Measurements from ENCODE around the gene NFE2L2. TPM values are rescaled to one million over a fixed set of nuclear protein-coding genes. Genes with fewer than 3 reads are reported as not detected.
"Not testable (repeated sequence)": the region's sequence is repeated elsewhere in the genome, so short reads cannot be mapped to it uniquely, and the experiment has no call there.

NFE2L2 gene
- total and polyA plus RNA-seq, 2 experiments from 2014 or later, result 77.4 to 123 TPM

DNA sequence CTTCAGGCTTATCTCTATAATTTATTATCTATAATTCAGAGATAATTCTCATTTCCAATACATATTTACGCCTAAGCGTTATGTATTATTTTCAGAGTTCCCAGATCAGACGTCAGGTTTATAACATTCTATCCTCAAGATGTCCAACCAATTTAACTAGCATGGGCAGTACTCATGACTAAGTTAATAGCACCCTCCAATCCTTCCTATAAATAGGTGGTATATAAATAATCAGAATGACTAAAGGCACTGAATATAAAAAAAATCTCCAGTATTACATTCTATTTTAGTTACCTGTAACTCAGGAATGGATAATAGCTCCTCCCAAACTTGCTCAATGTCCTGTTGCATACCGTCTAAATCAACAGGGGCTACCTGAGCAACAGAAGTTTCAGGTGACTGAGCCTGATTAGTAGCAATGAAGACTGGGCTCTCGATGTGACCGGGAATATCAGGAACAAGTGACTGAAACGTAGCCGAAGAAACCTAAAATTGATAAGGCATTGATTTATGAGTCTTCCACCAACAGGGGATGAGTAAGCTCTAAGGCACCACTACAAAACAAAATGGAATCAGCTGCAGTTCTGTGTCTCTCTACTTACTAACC, 32.3 kb downstream of the NFE2L2 start:
- Histone ChIP-seq H2AFZ (no peak overlapping the region), H3K27ac (no peak overlapping the region), H3F3A (ENCODE audit: insufficient read depth) (peaks cover 75% of the 10 kb centered on the region), H3K4me1 (ENCODE audit: insufficient read depth) (no peaks in the 10 kb centered on the region), H3K36me3 (ENCODE audit: low read depth) (peaks cover 60% of the 10 kb centered on the region), H3K9ac (no peak overlapping the region), H3K4me2 (ENCODE audit: unreplicated experiment) (no peak overlapping the region), H3K4me3 (no peak overlapping the region), H4K20me1 (ENCODE audit: insufficient read depth) (peaks cover 6% of the 10 kb centered on the region; the same call in 1 of the 2 replicates), H3K9me2 (ENCODE audit: insufficient read depth) (no peaks in the 10 kb centered on the region), H3K27me3 (replicated peaks; ENCODE audit: insufficient read depth) (no peaks in the 10 kb centered on the region), H3K79me2 (ENCODE audit: insufficient read depth) (peaks cover 94% of the 10 kb centered on the region), H3K9me3 (ENCODE audit: low read depth) (no peaks in the 10 kb centered on the region)
- whole genome bisulfite sequencing, 2 experiments (ENCODE audit: low coverage in 1 of 2, low lambda C conversion rate in 2 of 2, missing lambda C conversion rate in 2 of 2), result 87 to 90% methylated on average over 8 of the region's 8 CpGs
- in situ Hi-C loops (cut with MboI), result no loop called here
- DNase-seq, result no peak
- no peak for TF ChIP-seq EZH2 (IDR thresholded peaks at IDR 0.05; ENCODE audit: insufficient read depth, poor library complexity, severe bottlenecking)
- TF ChIP-seq EZH2phosphoT487 (IDR thresholded peaks at IDR 0.05; ENCODE audit: insufficient read depth, low read depth), result no peak

DNA sequence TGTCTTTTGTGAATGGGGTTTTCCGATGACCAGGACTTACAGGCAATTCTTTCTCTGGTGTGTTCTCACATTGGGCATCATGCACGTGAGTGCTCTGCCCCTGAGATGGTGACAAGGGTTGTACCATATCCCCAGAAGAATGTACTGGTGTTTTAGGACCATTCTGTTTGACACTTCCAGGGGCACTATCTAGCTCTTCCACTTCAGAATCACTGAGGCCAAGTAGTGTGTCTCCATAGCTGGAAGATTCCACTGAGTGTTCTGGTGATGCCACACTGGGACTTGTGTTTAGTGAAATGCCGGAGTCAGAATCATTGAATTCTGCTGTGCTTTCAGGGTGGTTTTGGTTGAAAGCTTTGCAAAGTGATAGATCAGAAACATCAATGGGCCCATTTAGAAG, 33.3 kb downstream of the NFE2L2 start:
- no peak for TF ChIP-seq EZH2phosphoT487 (IDR thresholded peaks at IDR 0.05; ENCODE audit: insufficient read depth, low read depth)
- TF ChIP-seq EZH2 (IDR thresholded peaks at IDR 0.05; ENCODE audit: insufficient read depth, poor library complexity, severe bottlenecking), result no peak
- no peak overlapping the region for H3K4me2 ChIP-seq (ENCODE audit: unreplicated experiment)
- in situ Hi-C loops (cut with MboI), result no loop called here
- no peak overlapping the region for H3K27ac ChIP-seq
- H3K9ac ChIP-seq, result no peak overlapping the region
- no peak overlapping the region for H2AFZ ChIP-seq
- H3K9me3 ChIP-seq (ENCODE audit: low read depth), result no peaks in the 10 kb centered on the region
- peaks cover 85% of the 10 kb centered on the region for H3K79me2 ChIP-seq (ENCODE audit: insufficient read depth)
- WGBS, 2 experiments (ENCODE audit: low coverage in 1 of 2, low lambda C conversion rate in 2 of 2, missing lambda C conversion rate in 2 of 2), result 97 to 98% methylated on average over 3 of the region's 3 CpGs
- no peaks in the 10 kb centered on the region for H3K9me2 ChIP-seq (ENCODE audit: insufficient read depth)
- no peak overlapping the region for H3K4me3 ChIP-seq
- H3F3A ChIP-seq (ENCODE audit: insufficient read depth), result peaks cover 76% of the 10 kb centered on the region
- H3K4me1 ChIP-seq (ENCODE audit: insufficient read depth), result no peaks in the 10 kb centered on the region
- no peak for DNase-seq
- H3K36me3 ChIP-seq (ENCODE audit: low read depth), result peaks cover 63% of the 10 kb centered on the region
- H3K27me3 ChIP-seq (replicated peaks; ENCODE audit: insufficient read depth), result no peaks in the 10 kb centered on the region
- H4K20me1 ChIP-seq (ENCODE audit: insufficient read depth), result peaks cover 6% of the 10 kb centered on the region; the same call in 1 of the 2 replicates

DNA sequence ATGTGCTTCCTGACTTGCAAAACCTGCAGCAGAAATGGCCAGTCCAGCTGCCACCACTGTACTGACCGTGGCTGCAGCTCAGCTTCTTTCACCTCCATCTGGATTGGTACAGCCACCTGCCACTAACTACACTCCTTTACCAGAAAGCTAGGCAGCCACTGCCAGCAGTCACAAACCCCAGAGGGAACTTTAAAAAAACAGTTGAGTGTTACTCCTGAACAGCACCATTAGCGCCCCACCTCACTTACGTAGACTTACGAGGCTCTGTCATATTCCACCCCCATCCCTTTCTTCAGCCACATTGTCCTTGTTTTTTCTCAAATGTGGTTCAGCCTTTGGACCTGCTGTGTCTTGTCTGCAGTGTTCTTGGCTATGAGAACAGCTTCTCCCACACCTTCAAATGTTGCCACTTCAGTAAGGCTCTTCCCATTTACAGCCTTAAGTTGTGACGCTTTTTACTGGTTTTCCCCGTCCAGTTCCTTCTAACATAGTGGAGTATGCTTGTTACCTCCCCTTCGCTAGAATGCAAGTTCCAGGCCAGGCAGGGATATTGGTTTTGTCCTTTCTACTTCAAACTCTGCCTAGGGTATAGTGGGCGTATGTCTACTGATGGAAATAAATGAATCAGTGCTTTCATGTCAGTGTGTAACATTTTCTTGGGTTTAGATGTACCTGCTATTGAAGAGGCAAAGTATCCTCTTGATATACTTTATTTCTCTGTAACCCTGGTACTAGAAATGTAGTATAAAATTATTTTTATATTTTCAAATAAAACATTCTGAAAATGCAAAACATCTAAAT, 34.9 kb downstream of the NFE2L2 start:
- Histone ChIP-seq H3K27ac (no peak overlapping the region), H4K20me1 (ENCODE audit: insufficient read depth) (no peaks in the 10 kb centered on the region), H3K9ac (no peak overlapping the region), H3K79me2 (ENCODE audit: insufficient read depth) (peaks cover 68% of the 10 kb centered on the region), H3K9me3 (ENCODE audit: low read depth) (no peaks in the 10 kb centered on the region), H3K27me3 (replicated peaks; ENCODE audit: insufficient read depth) (no peaks in the 10 kb centered on the region), H3K4me1 (ENCODE audit: insufficient read depth) (no peaks in the 10 kb centered on the region), H3K4me3 (no peak overlapping the region), H3K4me2 (ENCODE audit: unreplicated experiment) (no peak overlapping the region), H3K9me2 (ENCODE audit: insufficient read depth) (no peaks in the 10 kb centered on the region), H3K36me3 (ENCODE audit: low read depth) (peaks cover 60% of the 10 kb centered on the region), H2AFZ (no peak overlapping the region), H3F3A (ENCODE audit: insufficient read depth) (peaks cover 86% of the 10 kb centered on the region)
- in situ Hi-C loops (cut with MboI), result no loop called here
- TF ChIP-seq EZH2 (IDR thresholded peaks at IDR 0.05; ENCODE audit: insufficient read depth, poor library complexity, severe bottlenecking) (no peak), EZH2phosphoT487 (IDR thresholded peaks at IDR 0.05; ENCODE audit: insufficient read depth, low read depth) (no peak)
- WGBS, 2 experiments (ENCODE audit: low coverage in 1 of 2, low lambda C conversion rate in 2 of 2, missing lambda C conversion rate in 2 of 2), result 93% methylated on average over 8 of the region's 8 CpGs
- no peak for DNase-seq

DNA sequence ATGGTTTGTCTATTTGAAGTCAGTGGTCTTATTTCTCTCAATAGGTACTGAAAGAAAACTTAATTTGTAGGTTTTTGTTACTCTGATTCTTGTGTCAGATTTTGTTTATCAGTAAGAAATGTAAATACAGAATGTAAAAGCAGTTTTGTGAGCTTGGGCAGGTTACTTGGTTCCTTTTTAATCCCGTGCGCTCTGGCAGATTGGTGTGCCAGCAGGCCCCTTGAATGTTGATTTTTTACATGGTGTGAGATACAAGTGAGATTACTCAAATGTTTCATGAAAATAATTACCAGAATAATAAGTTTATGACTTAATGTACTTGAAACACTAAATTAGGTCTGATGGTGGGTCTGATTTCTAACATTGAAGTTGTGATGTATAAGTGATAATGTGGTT, 38.6 kb downstream of the NFE2L2 start:
- Histone ChIP-seq H3K4me3 (no peak overlapping the region), H3K9me2 (ENCODE audit: insufficient read depth) (no peaks in the 10 kb centered on the region), H3K4me1 (ENCODE audit: insufficient read depth) (no peaks in the 10 kb centered on the region), H2AFZ (no peak overlapping the region), H4K20me1 (ENCODE audit: insufficient read depth) (no peaks in the 10 kb centered on the region), H3K9me3 (ENCODE audit: low read depth) (no peaks in the 10 kb centered on the region), H3F3A (ENCODE audit: insufficient read depth) (peaks cover 99% of the 10 kb centered on the region), H3K4me2 (ENCODE audit: unreplicated experiment) (no peak overlapping the region), H3K9ac (no peak overlapping the region), H3K27me3 (replicated peaks; ENCODE audit: insufficient read depth) (no peaks in the 10 kb centered on the region), H3K36me3 (ENCODE audit: low read depth) (peaks cover 52% of the 10 kb centered on the region), H3K79me2 (ENCODE audit: insufficient read depth) (peaks cover 52% of the 10 kb centered on the region), H3K27ac (peak overlapping the region; percentile 19)
- no peak for TF ChIP-seq EZH2phosphoT487 (IDR thresholded peaks at IDR 0.05; ENCODE audit: insufficient read depth, low read depth)
- TF ChIP-seq EZH2 (IDR thresholded peaks at IDR 0.05; ENCODE audit: insufficient read depth, poor library complexity, severe bottlenecking), result no peak
- in situ Hi-C loops (cut with MboI), result no loop called here
- WGBS, 2 experiments (ENCODE audit: low coverage in 1 of 2, low lambda C conversion rate in 2 of 2, missing lambda C conversion rate in 2 of 2), result 76 to 77% methylated on average over 2 of the region's 2 CpGs
- no peak for DNase-seq

DNA sequence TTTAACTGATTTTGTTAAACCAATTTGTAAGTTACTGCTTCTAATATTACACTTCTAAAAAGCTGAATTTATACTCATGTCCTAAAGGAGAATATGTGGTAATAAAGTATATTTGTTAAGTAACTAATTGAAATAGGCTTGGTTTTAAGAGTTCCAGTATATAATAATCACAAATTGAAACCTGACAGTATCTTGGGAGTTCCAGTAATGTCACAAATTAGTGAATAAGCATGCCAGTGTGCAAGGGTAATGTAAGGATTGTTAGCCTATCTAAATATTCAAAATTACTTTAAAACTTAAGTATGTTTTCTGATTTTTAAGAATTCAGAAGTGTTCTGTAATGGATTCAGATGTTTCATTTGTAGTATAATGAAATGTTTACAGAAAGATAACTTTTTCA, 41.1 kb downstream of the NFE2L2 start:
- H3F3A ChIP-seq (ENCODE audit: insufficient read depth), result peaks cover 97% of the 10 kb centered on the region
- H2AFZ ChIP-seq; H3K4me3 ChIP-seq; H3K4me1 ChIP-seq (ENCODE audit: insufficient read depth); H4K20me1 ChIP-seq (ENCODE audit: insufficient read depth); H3K9me3 ChIP-seq (ENCODE audit: low read depth); DNase-seq; H3K9ac ChIP-seq; H3K9me2 ChIP-seq (ENCODE audit: insufficient read depth); H3K27me3 ChIP-seq (replicated peaks; ENCODE audit: insufficient read depth); H3K4me2 ChIP-seq (ENCODE audit: unreplicated experiment); in situ Hi-C loops (cut with MboI): not testable (repeated sequence)
- peaks cover 53% of the 10 kb centered on the region for H3K36me3 ChIP-seq (ENCODE audit: low read depth)
- peaks cover 52% of the 10 kb centered on the region for H3K79me2 ChIP-seq (ENCODE audit: insufficient read depth)
- peak overlapping the region; percentile 24 for H3K27ac ChIP-seq
